H1 (cell line): ENCODE data around the gene PCDH8. TPM values are rescaled to one million over a fixed set of nuclear protein-coding genes. Genes with fewer than 3 reads are reported as not detected.

ENCODE experiments used
- ASH2L ChIP-seq: fragments of 200-600, 300-600 bp; sonication (generic); IDR thresholded peaks from one replicate; pipeline ENCODE4 v1.7.1; 2017; ENCODE audit warnings: low read length
- CHD7 ChIP-seq: fragments of 300-600 bp; sonication (generic); IDR thresholded peaks from 2 replicates; pipeline ENCODE4 v1.7.1; 2012; ENCODE audit warnings: low read length, moderate library complexity, mild to moderate bottlenecking, inconsistent platforms; ENCODE audit not compliant: insufficient replicate concordance
- HDAC2 ChIP-seq, 2 experiments: fragments of 300-600 bp in 1 of 2; sonication (generic) in 1 of 2; IDR thresholded peaks; 2 replicates each; pipeline ENCODE4 v1.6.1; 2011 to 2012; ENCODE audit warnings: low read depth in 2 of 2, low read length in 2 of 2, mild to moderate bottlenecking in 2 of 2, moderate library complexity in 2 of 2, borderline replicate concordance in 1 of 2, inconsistent platforms in 1 of 2
- MAX ChIP-seq: IDR thresholded peaks from 2 replicates; pipeline ENCODE4 v1.6.1; 2012; ENCODE audit warnings: inconsistent platforms
- RAD21 ChIP-seq, 2 experiments: IDR thresholded peaks in 1 of 2; conservative IDR thresholded peaks in 1 of 2; 2 replicates each; pipeline ENCODE4 v1.6.1; 2011; ENCODE audit warnings: low read depth in 2 of 2, low read length in 2 of 2, improper control_type of control experiment in 1 of 2, inconsistent platforms in 1 of 2, mild to moderate bottlenecking in 1 of 2, moderate library complexity in 1 of 2
- YY1 ChIP-seq: IDR thresholded peaks from 2 replicates; pipeline ENCODE4 v1.6.1; 2011; ENCODE audit warnings: low read depth, mild to moderate bottlenecking, low read length
- polyA plus RNA-seq, 7 experiments: library from polyadenylated mRNA; depleted of rRNA in 3 of 7; stranded (reverse) in 5 of 7; unstranded in 2 of 7; fragments of >200 nt in 5 of 7; fragments of 200-250 nt in 2 of 7; gene quantifications; 1 replicate in 5 of 7; 2 replicates in 1 of 7; 4 replicates in 1 of 7; pipeline versions ENCODE4 v1.2.1 to v1.2.3, GENCODE V29; 2011 to 2013; ENCODE audit warnings: missing spikeins in 2 of 7, mixed read lengths in 2 of 7
- total RNA-seq: library from RNA; stranded (reverse); fragmentation: NEBNext Ultra II Directional; extraction: Animal tissue kit (Norgen Biotek cat#: 25700); gene quantifications from 2 replicates; pipeline ENCODE4 v1.2.1, GENCODE V29; 2021

The PCDH8 gene
- total and polyA plus RNA-seq, 2 of the 8 experiments (the other 6 are each of a cell fraction or from before 2014, with no cell fraction given): 0.82 to 1.6 TPM

GRCh38 chr13:52846567-52847321, 1.7 kb downstream of the PCDH8 start (continued):
- TF ChIP-seq RAD21 (IDR thresholded peaks at IDR 0.05 in 1 of 2, conservative IDR thresholded peaks at IDR 0.05 in 1 of 2; ENCODE audit: low read depth in 2 of 2, low read length in 2 of 2) (peak; percentile 73 to 85), ASH2L (peak; percentile 12), MAX (peak; percentile 96), YY1 (peak; percentile 54; the same call in 1 of the 2 replicates), HDAC2 (IDR thresholded peaks at IDR 0.05; ENCODE audit: borderline replicate concordance in 1 of 2, low read depth in 2 of 2, low read length in 2 of 2) (peak; percentile 53 to 78; a peak in 1 of 4 replicates), CHD7 (no peak)
